GM12872 (cell line): Measurements from ENCODE around the gene ENPP3.

ENCODE experiments used
- TF ChIP-seq, protein P1 (sequence below): IDR thresholded peaks from 3 replicates; pipeline ENCODE4 v1.5.1; 2011; ENCODE audit warnings: low read depth, mild to moderate bottlenecking, low read length, moderate library complexity; ENCODE audit not compliant: insufficient read depth

Gene ENPP3

DNA sequence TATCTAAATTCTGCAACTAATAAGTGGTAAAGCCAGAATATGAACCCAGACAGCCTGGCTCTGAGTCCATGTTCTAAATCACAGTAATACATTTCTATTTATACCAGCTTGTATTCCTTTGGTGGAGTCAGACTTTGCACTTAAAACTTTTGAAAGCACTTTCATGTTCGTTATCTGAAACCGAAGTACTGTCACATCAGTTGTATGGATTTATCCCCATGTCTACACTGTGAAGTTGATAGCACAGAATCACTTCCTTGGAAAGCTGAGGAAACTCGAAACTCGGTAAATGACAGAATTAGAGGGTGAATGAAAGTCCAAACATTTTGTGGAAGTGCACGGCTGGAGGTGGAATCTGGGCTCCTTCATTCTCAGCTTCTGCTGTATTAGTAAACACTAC is 102.0 kb downstream of the ENPP3 start:
- TF ChIP-seq, protein P1, sequence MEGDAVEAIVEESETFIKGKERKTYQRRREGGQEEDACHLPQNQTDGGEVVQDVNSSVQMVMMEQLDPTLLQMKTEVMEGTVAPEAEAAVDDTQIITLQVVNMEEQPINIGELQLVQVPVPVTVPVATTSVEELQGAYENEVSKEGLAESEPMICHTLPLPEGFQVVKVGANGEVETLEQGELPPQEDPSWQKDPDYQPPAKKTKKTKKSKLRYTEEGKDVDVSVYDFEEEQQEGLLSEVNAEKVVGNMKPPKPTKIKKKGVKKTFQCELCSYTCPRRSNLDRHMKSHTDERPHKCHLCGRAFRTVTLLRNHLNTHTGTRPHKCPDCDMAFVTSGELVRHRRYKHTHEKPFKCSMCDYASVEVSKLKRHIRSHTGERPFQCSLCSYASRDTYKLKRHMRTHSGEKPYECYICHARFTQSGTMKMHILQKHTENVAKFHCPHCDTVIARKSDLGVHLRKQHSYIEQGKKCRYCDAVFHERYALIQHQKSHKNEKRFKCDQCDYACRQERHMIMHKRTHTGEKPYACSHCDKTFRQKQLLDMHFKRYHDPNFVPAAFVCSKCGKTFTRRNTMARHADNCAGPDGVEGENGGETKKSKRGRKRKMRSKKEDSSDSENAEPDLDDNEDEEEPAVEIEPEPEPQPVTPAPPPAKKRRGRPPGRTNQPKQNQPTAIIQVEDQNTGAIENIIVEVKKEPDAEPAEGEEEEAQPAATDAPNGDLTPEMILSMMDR: no peak

DNA sequence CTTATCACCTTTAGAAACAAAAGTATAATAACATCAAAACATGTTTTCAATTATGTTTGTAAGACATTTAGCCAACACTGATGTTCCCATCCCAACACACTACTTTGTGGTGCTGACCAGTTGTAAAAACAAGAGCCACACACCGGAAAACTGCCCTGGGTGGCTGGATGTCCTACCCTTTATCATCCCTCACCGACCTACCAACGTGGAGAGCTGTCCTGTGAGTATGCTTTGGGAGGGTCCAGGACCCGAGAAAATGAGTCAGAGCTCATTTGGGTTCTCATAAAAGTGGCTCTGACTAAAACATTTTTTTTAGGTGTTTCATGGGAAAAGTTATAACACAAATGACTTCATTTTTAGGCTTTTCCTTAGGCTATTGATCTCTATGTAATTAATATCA is 103.1 kb downstream of the ENPP3 start:
- TF ChIP-seq, protein P1: no peak

GRCh38 chr6:131741688-131742393 is 104.7 kb downstream of the ENPP3 start:
- TF ChIP-seq, protein P1: no peak

DNA sequence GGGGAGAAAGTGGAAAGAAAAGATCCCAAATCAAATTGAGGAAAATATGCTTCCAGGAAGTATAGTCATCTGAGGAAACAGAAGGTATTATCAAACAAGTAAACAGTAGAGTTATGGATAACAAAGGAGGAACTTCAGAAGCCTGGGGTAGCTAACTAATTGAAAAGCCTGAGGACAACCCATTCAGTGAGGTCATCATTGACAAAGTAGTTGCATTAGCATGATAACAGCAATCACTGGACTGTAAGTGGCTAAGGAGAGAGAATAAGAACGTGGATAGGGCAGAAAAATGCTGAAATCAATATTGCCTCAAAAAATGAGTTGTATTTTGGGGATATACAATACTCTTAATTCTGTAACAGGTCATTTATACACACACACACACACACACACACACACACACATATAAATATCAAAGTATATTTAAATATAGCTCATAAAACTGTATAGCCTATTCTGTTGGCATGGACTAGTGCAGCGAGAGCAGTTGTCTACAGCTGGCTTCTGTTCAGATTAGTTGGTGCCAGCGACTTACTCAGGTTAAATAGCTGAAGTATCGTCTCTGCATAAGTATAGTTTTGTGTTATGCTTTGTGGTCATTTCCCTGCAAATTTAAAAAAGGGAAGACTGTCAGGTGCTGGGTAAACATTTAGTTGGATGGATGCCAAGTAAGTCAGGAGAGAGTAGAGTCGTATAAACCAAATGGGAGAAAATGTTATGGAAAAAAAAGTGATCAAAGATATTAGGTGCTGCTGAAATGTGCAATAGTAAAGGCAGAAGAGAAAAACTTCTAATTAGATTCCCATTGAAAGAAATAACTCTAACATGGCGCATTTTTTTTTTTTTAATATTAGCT is 107.6 kb downstream of the ENPP3 start:
- TF ChIP-seq, protein P1: no peak

DNA sequence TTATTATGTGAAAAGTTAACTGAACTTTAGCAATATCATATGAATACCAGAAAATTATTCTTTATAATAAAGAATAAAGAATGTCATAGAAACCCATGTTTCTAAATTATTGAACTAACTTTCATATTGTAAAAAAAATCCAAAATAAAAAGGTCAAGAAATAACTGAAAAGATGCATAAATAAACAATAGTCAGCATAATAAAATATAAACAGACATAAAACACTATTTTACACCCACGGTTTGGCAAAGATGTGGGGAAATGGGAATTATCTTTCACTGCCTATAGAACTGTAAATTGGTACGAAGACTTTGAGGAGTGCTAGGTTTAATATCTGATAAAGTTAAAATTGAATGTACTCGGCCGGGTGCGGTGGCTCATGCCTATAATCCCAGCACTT is 108.4 kb downstream of the ENPP3 start:
- TF ChIP-seq, protein P1: no peak

GRCh38 chr6:131747821-131748353 is 110.8 kb downstream of the ENPP3 start:
- TF ChIP-seq, protein P1: no peak

GRCh38 chr6:131749023-131749422 is 111.9 kb downstream of the ENPP3 start:
- TF ChIP-seq, protein P1: no peak
